Measurements from ENCODE around the gene RNF175. TPM values are rescaled to one million over a fixed set of nuclear protein-coding genes. Genes with fewer than 3 reads are reported as not detected.
"Not testable (repeated sequence)": the region's sequence is repeated elsewhere in the genome, so short reads cannot be mapped to it uniquely, and the experiment has no call there.

The RNF175 gene
- total RNA-seq, 6 donors from 2014 or later, result not detected

DNA sequence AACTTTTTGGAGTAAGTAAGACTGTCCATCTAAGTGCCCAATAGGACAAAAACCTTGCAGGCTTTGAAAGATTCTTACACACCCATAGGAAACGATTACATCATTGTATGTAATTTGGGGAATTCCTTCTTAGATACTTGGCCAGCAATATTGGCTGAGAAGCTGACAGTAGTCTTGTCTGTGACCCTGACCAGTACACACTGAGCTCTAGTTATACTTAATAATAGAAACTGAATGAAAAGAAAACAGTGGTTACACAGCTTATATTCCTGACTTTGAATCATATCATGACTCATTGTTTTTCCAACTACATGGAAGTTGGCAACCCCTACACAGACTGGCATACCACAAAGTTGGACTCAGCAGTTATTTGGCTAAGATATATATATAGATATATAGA is 82.8 kb downstream of the RNF175 start:
- H3K27ac ChIP-seq, result no peak overlapping the region
- peak in 1 of 2 donors; percentile 73 for ATAC-seq (ENCODE audit: low FRiP score in 2 of 2)
- H3K4me3 ChIP-seq, result no peak overlapping the region
- no peaks in the 10 kb centered on the region for H3K4me1 ChIP-seq
- WGBS, 2 donors, result 56 to 57% methylated on average over 1 of the region's 1 CpG
- H3K36me3 ChIP-seq, result no peaks in the 10 kb centered on the region
- H3K9me3 ChIP-seq, result peaks cover 0 to 5% (median 4%) of the 10 kb centered on the region in 4 donors
- no peaks in the 10 kb centered on the region for H3K27me3 ChIP-seq
- DNase-seq, result no peak
- TF ChIP-seq, protein P1, sequence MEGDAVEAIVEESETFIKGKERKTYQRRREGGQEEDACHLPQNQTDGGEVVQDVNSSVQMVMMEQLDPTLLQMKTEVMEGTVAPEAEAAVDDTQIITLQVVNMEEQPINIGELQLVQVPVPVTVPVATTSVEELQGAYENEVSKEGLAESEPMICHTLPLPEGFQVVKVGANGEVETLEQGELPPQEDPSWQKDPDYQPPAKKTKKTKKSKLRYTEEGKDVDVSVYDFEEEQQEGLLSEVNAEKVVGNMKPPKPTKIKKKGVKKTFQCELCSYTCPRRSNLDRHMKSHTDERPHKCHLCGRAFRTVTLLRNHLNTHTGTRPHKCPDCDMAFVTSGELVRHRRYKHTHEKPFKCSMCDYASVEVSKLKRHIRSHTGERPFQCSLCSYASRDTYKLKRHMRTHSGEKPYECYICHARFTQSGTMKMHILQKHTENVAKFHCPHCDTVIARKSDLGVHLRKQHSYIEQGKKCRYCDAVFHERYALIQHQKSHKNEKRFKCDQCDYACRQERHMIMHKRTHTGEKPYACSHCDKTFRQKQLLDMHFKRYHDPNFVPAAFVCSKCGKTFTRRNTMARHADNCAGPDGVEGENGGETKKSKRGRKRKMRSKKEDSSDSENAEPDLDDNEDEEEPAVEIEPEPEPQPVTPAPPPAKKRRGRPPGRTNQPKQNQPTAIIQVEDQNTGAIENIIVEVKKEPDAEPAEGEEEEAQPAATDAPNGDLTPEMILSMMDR (IDR thresholded peaks at IDR 0.05), result no peak

DNA sequence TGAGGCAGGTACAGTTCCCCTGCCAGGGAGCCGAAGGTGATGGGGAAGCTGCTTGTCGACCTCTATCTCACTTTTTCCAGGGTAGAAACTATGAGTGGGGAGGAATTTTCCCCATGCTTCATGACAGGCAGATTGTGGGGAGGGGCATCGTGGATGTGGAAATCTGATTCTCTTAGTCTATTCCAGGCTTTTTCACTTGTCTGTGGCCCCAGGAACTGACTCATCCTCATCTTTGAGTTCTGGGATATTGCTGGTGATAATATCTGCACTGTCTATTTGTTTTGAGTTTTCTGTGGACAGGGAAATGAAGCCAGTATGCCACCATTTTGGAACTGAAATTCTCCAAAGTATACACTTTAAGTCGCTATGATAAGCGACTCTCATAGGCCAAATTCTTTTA is 83.3 kb downstream of the RNF175 start:
- no peak overlapping the region for H3K4me3 ChIP-seq
- H3K9me3 ChIP-seq, result peaks cover 0 to 5% (median 4%) of the 10 kb centered on the region in 4 donors
- no peak for TF ChIP-seq POLR2AphosphoS5 (IDR thresholded peaks at IDR 0.05)
- TF ChIP-seq POLR2A (IDR thresholded peaks at IDR 0.05), result no peak
- TF ChIP-seq, protein P1 (IDR thresholded peaks at IDR 0.05), result no peak
- no peak for TF ChIP-seq EP300 (IDR thresholded peaks at IDR 0.05)
- WGBS, 2 donors, result 84 to 94% methylated on average over 5 of the region's 5 CpGs
- no peaks in the 10 kb centered on the region for H3K4me1 ChIP-seq
- no peaks in the 10 kb centered on the region for H3K27me3 ChIP-seq
- H3K27ac ChIP-seq, result no peak overlapping the region
- ATAC-seq (ENCODE audit: low FRiP score in 2 of 2) (no peak), DNase-seq (no peak)
- H3K36me3 ChIP-seq, result no peaks in the 10 kb centered on the region

DNA sequence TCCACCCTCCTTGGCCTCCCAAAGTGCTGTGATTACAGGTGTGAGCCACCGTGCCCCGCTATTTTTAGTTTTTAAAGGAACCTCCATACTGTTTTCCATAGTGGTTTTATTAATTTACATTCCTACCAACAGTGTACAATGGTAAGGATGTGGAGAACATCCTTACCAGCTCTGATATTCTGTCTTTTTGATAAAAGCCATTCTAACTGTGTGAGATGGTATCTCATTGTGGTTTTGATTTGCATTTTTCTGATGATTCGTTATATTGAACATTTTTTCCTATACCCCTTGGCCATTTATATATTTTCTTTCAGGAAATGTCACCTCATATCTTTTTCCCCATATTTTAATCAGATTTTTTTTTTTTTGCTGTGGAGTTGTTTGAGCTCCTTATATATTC is 90.0 kb downstream of the RNF175 start:
- DNase-seq, result no peak
- ATAC-seq (ENCODE audit: low FRiP score in 2 of 2), result no peak
- no peaks in the 10 kb centered on the region for H3K36me3 ChIP-seq
- H3K4me3 ChIP-seq, result no peak overlapping the region
- H3K27ac ChIP-seq, result no peak overlapping the region
- H3K9me3 ChIP-seq, result no peaks in the 10 kb centered on the region
- no peaks in the 10 kb centered on the region for H3K4me1 ChIP-seq
- 57 to 61% methylated on average over 3 of the region's 3 CpGs for WGBS, 2 donors
- TF ChIP-seq EP300 (IDR thresholded peaks at IDR 0.05) (no peak), POLR2A (IDR thresholded peaks at IDR 0.05) (no peak), POLR2AphosphoS5 (IDR thresholded peaks at IDR 0.05) (no peak)
- TF ChIP-seq, protein P1 (IDR thresholded peaks at IDR 0.05), result no peak
- no peaks in the 10 kb centered on the region for H3K27me3 ChIP-seq

DNA sequence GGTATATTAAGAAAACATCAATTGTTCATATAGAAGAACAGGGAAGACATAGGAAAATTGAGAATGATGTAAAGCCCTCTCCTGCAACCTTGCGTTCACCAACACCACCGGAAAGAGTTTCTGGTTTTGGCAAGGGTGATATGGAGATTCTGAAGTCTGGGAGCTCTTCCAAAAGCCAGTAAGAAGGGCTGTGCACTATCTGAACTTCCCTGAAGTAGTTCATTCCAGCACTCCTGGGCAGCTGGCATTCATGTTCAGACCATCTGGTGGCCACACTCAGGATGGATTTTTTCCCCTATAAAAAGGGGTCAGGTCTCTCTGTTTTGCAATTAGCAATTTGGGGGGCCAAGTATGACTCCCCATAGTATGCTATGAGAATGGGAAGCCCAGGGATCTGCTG is 91.2 kb downstream of the RNF175 start:
- ATAC-seq (ENCODE audit: low FRiP score in 2 of 2), result no peak
- WGBS, 2 donors, result 61 to 80% methylated on average over 2 of the region's 2 CpGs

DNA sequence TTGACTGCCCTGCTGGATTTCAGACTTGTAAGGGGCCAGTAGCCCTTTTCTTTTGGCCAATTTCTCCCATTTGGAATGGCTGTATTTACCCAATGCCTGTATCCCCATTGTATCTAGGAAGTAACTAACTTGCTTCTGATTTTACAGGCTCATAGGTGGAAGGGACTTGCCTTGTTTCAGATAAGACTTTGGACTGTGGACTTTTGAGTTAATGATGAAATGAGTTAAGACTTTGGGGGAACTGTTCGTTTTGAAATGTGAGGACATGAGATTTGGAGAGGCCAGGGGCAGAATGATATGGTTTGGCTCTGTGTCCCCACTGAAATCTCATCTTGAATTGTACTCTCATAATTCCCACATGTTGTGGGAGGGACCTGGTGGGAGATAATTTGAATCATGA is 93.3 kb downstream of the RNF175 start:
- not testable (repeated sequence) for H3K36me3 ChIP-seq; H3K27ac ChIP-seq; DNase-seq; H3K4me3 ChIP-seq; ATAC-seq (ENCODE audit: low FRiP score in 2 of 2); H3K4me1 ChIP-seq; H3K9me3 ChIP-seq; H3K27me3 ChIP-seq
- 77 to 83% methylated on average over 1 of the region's 1 CpG for WGBS, 2 donors

More for the DNA sequence above, 91.2 kb downstream of the RNF175 start:
- DNase-seq, result no peak
- Histone ChIP-seq H3K4me1 (no peaks in the 10 kb centered on the region), H3K27ac (no peak overlapping the region), H3K9me3 (no peaks in the 10 kb centered on the region), H3K4me3 (no peak overlapping the region), H3K36me3 (no peaks in the 10 kb centered on the region), H3K27me3 (no peaks in the 10 kb centered on the region)
- TF ChIP-seq POLR2A (IDR thresholded peaks at IDR 0.05), result no peak
- no peak for TF ChIP-seq POLR2AphosphoS5 (IDR thresholded peaks at IDR 0.05)
- TF ChIP-seq EP300 (IDR thresholded peaks at IDR 0.05), result no peak
- TF ChIP-seq, protein P1 (IDR thresholded peaks at IDR 0.05), result no peak

Data from upper lobe of left lung (tissue), 6 donors.